Cardiac fibroblast (primary cell): Measurements from ENCODE around the gene FERMT3.

ENCODE experiments used
- DNase-seq, 2 donors: peaks; one replicate each; pipeline versions ENCODE4 v3.0.0 to v3.0.0-alpha.2; 2010; ENCODE audit warnings: low read depth in 2 of 2
- H3K4me3 ChIP-seq, 2 donors: replicated peaks in 1 of 2; 1 replicate in 1 of 2; 2 replicates in 1 of 2; pipeline ENCODE4 v1.5.1; 2011; ENCODE audit warnings: low read depth in 2 of 2, low read length in 2 of 2, mild to moderate bottlenecking in 2 of 2, moderate library complexity in 1 of 2
- TF ChIP-seq, protein P1 (sequence below): IDR thresholded peaks from one replicate; pipeline ENCODE4 v1.5.1; 2011; ENCODE audit warnings: low read depth, mild to moderate bottlenecking, low read length, inconsistent platforms

Gene FERMT3

DNA sequence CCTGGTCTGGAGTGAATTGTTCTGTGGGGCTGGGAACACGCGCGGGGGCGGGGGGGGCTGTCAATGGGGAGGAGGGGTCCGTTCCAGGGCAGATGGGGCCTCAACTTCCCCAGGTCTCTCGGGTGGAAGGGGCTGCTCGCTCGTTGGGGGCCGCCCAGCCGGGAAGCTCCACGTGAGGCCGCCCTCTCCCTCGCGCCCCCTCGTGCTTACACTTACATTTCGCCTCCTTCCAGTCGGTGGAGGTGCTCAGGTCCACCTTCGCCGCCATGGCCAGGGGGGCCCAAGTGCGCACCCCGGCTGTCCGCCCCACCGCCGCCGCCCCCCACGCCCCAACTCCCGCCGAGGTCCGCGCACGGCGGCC is 41.1 kb upstream of the FERMT3 start:
- no peak for DNase-seq
- TF ChIP-seq, protein P1, sequence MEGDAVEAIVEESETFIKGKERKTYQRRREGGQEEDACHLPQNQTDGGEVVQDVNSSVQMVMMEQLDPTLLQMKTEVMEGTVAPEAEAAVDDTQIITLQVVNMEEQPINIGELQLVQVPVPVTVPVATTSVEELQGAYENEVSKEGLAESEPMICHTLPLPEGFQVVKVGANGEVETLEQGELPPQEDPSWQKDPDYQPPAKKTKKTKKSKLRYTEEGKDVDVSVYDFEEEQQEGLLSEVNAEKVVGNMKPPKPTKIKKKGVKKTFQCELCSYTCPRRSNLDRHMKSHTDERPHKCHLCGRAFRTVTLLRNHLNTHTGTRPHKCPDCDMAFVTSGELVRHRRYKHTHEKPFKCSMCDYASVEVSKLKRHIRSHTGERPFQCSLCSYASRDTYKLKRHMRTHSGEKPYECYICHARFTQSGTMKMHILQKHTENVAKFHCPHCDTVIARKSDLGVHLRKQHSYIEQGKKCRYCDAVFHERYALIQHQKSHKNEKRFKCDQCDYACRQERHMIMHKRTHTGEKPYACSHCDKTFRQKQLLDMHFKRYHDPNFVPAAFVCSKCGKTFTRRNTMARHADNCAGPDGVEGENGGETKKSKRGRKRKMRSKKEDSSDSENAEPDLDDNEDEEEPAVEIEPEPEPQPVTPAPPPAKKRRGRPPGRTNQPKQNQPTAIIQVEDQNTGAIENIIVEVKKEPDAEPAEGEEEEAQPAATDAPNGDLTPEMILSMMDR: no peak
- H3K4me3 ChIP-seq: peak overlapping the region; percentile 64 to 65

DNA sequence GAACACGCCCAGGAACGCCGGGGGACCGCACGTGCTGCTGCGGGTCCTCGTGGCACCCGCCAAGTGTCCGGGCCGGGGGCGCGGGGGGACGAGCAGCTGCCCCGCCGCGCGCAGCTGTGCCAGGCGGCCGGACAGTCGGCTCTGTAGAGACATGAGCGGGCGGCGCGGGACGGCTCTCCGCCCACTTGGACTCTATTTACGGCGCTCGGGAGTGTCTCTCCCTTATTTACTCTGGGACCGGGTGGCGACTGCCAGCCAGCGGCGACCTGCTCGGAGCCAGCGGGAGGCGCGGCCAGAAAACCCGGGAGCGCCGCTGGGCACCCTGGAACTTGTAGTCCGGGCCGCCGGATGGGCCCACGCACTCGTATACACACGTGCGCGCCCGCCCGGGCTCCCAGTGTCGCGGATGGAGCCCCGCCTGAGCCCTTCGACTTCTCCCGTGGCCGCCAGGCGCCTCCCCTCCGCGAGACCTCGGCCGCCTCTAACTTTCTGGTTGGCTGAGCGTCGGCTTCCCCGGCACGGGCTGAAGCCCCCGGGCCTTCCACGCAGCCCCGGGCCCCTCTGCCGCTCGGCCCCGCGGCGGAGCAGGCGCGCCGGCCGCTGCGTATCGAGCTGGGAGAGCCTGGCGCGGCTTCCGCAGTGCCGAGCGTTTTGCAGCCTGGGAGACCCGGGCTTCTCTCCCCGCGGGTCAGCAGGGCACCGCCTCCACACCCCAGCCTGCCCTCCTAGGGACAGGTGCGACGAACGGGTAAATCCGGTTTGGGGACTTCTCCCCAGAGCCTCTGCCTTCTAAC is 40.5 kb upstream of the FERMT3 start, which contains the start of gene MACROD1:
Gene MACROD1, minus strand, starts transcription at position 272 of the 794 bp plus-strand sequence. Its CDS starts 119 bp downstream, at position 153.
- TF ChIP-seq, protein P1: no peak
- H3K4me3 ChIP-seq: peak within 1 kb of the TSS; percentile 64 to 65
- peak; percentile 78 to 85 for DNase-seq

DNA sequence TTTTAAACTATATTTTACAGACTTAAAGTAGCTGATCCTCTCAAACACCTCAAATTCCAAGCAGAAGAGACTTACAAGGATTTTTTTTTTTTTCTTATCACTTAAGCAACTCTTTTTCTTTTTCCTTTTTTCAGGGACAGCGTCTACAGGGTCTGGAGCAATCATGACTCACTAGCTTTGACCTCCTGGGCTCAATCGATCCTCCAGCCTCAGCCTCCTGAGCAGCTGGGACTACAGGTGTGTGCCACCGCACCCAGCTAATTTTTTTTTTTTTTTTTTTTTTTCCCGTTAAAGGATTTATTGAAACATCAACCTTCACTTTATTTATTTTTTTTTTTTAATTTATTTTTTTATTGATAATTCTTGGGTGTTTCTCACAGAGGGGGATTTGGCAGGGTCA is 36.1 kb upstream of the FERMT3 start:
- TF ChIP-seq, protein P1: no peak
- DNase-seq: no peak
- H3K4me3 ChIP-seq: no peak overlapping the region

DNA sequence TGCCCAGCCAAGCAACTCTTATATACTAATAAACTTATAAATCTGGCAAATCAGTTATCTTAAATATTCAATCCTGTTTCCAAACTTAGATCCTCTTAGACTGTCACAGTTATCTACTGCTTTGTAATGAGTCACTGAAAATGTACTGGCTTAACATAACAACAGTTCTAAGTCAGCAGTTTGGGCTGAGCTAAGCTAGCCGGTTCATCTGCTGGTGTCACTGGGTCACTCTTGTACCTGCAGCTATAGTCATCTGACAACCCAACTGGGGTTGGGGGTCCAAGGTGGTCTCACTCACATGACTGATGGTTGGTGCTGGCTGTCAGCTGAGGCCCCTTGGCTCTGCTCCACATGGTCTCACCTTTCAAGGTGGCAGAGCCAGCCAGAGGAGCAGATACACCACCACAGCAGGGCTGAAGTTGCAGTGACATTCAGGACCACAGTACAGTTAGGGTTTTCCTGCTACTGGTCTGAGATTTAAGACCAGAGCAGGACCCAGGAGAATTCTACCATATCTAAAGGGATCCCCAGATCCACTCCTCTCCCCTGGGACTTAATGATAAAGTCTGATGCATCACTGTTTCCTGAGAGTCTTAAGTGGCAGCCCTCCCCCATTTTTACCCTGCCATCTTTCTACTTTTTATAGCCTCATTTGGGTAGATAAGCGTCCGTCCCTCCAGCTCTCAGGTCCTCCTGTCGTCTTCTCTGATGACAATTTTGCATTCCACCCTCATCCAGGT is 32.7 kb upstream of the FERMT3 start:
- no peak overlapping the region for H3K4me3 ChIP-seq
- DNase-seq: peak in 1 of 2 donors; percentile 47
- TF ChIP-seq, protein P1: no peak

DNA sequence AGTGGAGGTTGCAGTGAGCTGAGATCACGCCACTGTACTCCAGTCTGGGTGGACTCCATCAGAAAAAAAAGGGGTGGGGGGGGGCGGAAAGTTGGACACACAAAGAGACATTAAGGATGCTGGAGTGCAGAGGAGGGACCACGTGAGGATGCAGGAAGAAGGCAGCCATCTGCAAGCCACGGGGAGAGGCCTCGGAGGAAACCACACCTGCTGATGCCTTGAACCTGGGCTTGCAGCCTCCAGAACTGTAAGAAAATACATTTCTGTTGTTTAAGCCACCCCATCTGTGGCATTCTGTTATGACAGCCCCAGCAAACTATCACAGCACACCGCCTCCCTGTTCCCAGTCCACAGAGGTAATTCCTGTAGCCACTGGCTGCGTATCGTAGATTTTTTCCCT is 29.8 kb upstream of the FERMT3 start:
- TF ChIP-seq, protein P1: no peak
- DNase-seq: no peak
- no peak overlapping the region for H3K4me3 ChIP-seq

DNA sequence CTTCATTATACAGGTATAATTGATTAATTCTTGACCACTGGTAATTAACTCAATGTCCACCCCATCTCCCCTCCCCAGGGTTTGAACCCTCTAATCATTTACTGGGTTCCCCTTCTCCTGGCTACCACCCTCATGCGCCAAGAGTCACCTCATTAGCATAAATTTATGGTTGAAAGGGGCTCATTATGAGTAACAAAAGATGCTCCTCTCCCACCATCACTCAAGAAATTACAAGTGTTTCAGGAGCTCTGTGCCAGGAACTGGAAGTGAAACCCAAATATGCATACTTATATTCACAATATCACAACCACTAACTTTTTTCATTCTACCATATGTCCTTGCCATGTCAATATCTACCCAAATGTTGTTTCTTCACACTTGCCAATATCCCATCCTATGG is 28.3 kb upstream of the FERMT3 start:
- no peak overlapping the region for H3K4me3 ChIP-seq
- DNase-seq: no peak
- TF ChIP-seq, protein P1: no peak
